Thyroid gland (tissue), 4 donors: ENCODE data around the gene MSLN. TPM values are rescaled to one million over a fixed set of nuclear protein-coding genes. Genes with fewer than 3 reads are reported as not detected.
A peak's percentile ranks its signal among the peaks of the same experiment; 100 is the strongest.
"Not testable (repeated sequence)": the region's sequence is repeated elsewhere in the genome, so short reads cannot be mapped to it uniquely, and the experiment has no call there.

ENCODE experiments used
- DNase-seq, 2 donors: peaks; one replicate each; pipeline ENCODE4 v3.0.0-alpha.2; 2019
- H3K27ac ChIP-seq, 3 donors: fragments of 200-600 bp; sonication (generic); 1 replicate in 2 of 3; 2 replicates in 1 of 3; pipeline ENCODE4 v1.5.1; 2016 to 2019; ENCODE audit warnings: mild to moderate bottlenecking in 1 of 3, moderate library complexity in 1 of 3
- H3K27me3 ChIP-seq: fragments of 200-600 bp; sonication (generic); one replicate; pipeline ENCODE4 v1.5.1; 2019
- H3K36me3 ChIP-seq, 2 donors: fragments of 200-600 bp; sonication (generic); one replicate each; pipeline ENCODE4 v1.5.1; 2016 to 2019
- H3K4me1 ChIP-seq, 2 donors: fragments of 200-600 bp; sonication (generic); one replicate each; pipeline ENCODE4 v1.5.1; 2017 to 2019
- H3K4me3 ChIP-seq, 3 donors: fragments of 200-600 bp; sonication (generic); replicated peaks in 1 of 3; 1 replicate in 2 of 3; 2 replicates in 1 of 3; pipeline ENCODE4 v1.5.1; 2016; ENCODE audit warnings: mild to moderate bottlenecking in 1 of 3
- H3K9me3 ChIP-seq: fragments of 200-600 bp; sonication (generic); one replicate; pipeline ENCODE4 v1.5.1; 2017
- CTCF ChIP-seq, 6 experiments: fragments of 200-600 bp in 3 of 6; fragments of 450-650 bp in 3 of 6; sonication (generic) in 3 of 6; IDR thresholded peaks; one replicate each; pipeline ENCODE4 v1.5.1; 2016 to 2019; ENCODE audit warnings: antibody characterized with exemption in 6 of 6, mild to moderate bottlenecking in 2 of 6, inconsistent platforms in 1 of 6, moderate library complexity in 1 of 6
- POLR2A ChIP-seq, 2 donors: fragments of 450-650 bp; IDR thresholded peaks; one replicate each; pipeline ENCODE4 v1.6.1; 2017; ENCODE audit warnings: antibody characterized with exemption in 2 of 2, mild to moderate bottlenecking in 2 of 2, moderate library complexity in 1 of 2
- WGBS, 2 donors: methylation state at CpG; one replicate each; pipeline ENCODE4 v1.1.5; 2017; 5-methylcytosine and 5-hydroxymethylcytosine counted together
- intact Hi-C: fragments of 100-400 bp; cut with DNase I; formaldehyde crosslinking; loops from one replicate; pipeline ENCODE4 v1.15.1; 2023
- total RNA-seq, 4 donors: library from RNA; depleted of rRNA; stranded (reverse); fragments of >200 nt; gene quantifications; one replicate each; pipeline ENCODE4 v1.2.3, GENCODE V29; 2016

The MSLN gene
- total RNA-seq, 4 donors from 2014 or later = not detected

GRCh38 chr16:740459-740763 is 20.1 kb upstream of the MSLN start:
- peak overlapping the region in 2 of 3 donors; percentile 36 to 54 for H3K27ac ChIP-seq
- H3K9me3 ChIP-seq = no peaks in the 10 kb centered on the region
- no CpG with 5 or more reads among the region's 22 CpGs for WGBS, 2 donors
- intact Hi-C loops = no loop called here
- no peak for DNase-seq
- peaks cover 12 to 13% of the 10 kb centered on the region in 2 donors for H3K4me1 ChIP-seq
- H3K27me3 ChIP-seq = no peaks in the 10 kb centered on the region
- H3K4me3 ChIP-seq = peak overlapping the region; percentile 56 to 96 (median 72)
- no peak for TF ChIP-seq POLR2A (IDR thresholded peaks at IDR 0.05)
- TF ChIP-seq CTCF (IDR thresholded peaks at IDR 0.05) = no peak
- H3K36me3 ChIP-seq = peaks cover 10 to 20% of the 10 kb centered on the region in 2 donors

- DNase-seq = peak; percentile 85
- Histone ChIP-seq H3K4me1 (peaks cover 12 to 13% of the 10 kb centered on the region in 2 donors), H3K4me3 (peak within 1 kb of the TSS; percentile 56 to 96 (median 72)), H3K9me3 (no peaks in the 10 kb centered on the region), H3K27me3 (no peaks in the 10 kb centered on the region), H3K27ac (peak within 1 kb of the TSS in 2 of 3 donors; percentile 36 to 54), H3K36me3 (peaks cover 5 to 15% of the 10 kb centered on the region in 2 donors)
- intact Hi-C loops = no loop called here
- TF ChIP-seq CTCF (IDR thresholded peaks at IDR 0.05) (peak; percentile 68 to 99 (median 90)), POLR2A (IDR thresholded peaks at IDR 0.05) (peak in 1 of 2 donors; percentile 71)
- 1 to 3% methylated on average over 7 to 13 of the region's 79 CpGs for WGBS, 2 donors
These were observed 19.6 kb upstream of the MSLN start, which contains the start of gene CIAO3 for GRCh38 chr16:740764-741505. TSS of gene CIAO3 (minus strand) at chr16:740997. CDS start at chr16:740985, 12 bp downstream.

GRCh38 chr16:741986-742629 is 18.4 kb upstream of the MSLN start:
- H3K9me3 ChIP-seq = no peaks in the 10 kb centered on the region
- no peaks in the 10 kb centered on the region for H3K27me3 ChIP-seq
- intact Hi-C loops = no loop called here
- H3K4me3 ChIP-seq = no peak overlapping the region
- no peak for DNase-seq
- H3K36me3 ChIP-seq = peaks cover 0 to 3% of the 10 kb centered on the region in 2 donors
- H3K4me1 ChIP-seq = peaks cover 12 to 13% of the 10 kb centered on the region in 2 donors
- H3K27ac ChIP-seq = no peak overlapping the region
- WGBS, 2 donors = 87 to 89% methylated on average over 13 to 15 of the region's 15 CpGs
- TF ChIP-seq POLR2A (IDR thresholded peaks at IDR 0.05) (no peak), CTCF (IDR thresholded peaks at IDR 0.05) (no peak)

GRCh38 chr16:742894-743293 is 17.6 kb upstream of the MSLN start:
- H3K4me1 ChIP-seq = peaks cover 12 to 13% of the 10 kb centered on the region in 2 donors
- DNase-seq, H3K36me3 ChIP-seq, H3K4me3 ChIP-seq, H3K9me3 ChIP-seq, H3K27ac ChIP-seq, H3K27me3 ChIP-seq, intact Hi-C loops: not testable (repeated sequence)
- 71 to 74% methylated on average over 14 of the region's 14 CpGs for WGBS, 2 donors

- H3K36me3 ChIP-seq = no peaks in the 10 kb centered on the region
- H3K4me1 ChIP-seq = peaks cover 12 to 13% of the 10 kb centered on the region in 2 donors
- intact Hi-C loops = no loop called here
- DNase-seq = no peak
- no peak overlapping the region for H3K4me3 ChIP-seq
- no peak overlapping the region for H3K27ac ChIP-seq
- no peaks in the 10 kb centered on the region for H3K27me3 ChIP-seq
- 81 to 84% methylated on average over 6 to 16 of the region's 21 CpGs for WGBS, 2 donors
- no peaks in the 10 kb centered on the region for H3K9me3 ChIP-seq
- no peak for TF ChIP-seq CTCF (IDR thresholded peaks at IDR 0.05)
- no peak for TF ChIP-seq POLR2A (IDR thresholded peaks at IDR 0.05)
These were observed 16.6 kb upstream of the MSLN start for GRCh38 chr16:743794-744500.
